ENCODE measurements around the gene DDHD1. TPM values are rescaled to one million over a fixed set of nuclear protein-coding genes. Genes with fewer than 3 reads are reported as not detected.

The DDHD1 gene
- total RNA-seq, 1 donor from 2014 or later: 59.8 TPM

DNA sequence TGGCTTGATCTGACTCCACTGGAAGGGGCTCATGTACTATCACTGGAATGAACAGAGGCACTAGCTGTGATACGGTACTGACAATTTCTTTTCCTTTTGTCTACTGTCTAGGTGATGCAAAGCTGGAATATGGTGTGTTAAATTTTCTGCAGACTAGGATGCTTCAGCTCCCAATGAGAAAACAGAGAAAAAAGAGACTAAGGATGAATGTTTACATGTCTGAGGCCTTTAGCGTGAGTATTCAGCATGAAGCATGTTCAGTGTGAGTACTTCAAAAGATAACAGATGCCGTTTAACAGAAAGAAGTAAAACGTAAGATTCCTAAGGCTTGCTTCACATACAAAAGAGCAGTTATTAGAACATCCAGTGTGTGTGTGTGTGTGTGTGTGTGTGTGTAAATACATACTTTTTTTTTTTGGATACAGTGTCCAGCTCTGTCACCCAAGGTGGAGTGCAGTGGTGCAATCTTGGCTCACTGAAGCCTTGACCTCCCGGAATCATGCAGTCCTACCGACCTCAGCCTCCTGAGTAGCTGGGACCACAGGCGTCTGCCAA is 110.0 kb downstream of the DDHD1 start:
- H3K9me3 Mint-ChIP-seq: peaks cover 4% of the 10 kb centered on the region
- ATAC-seq (ENCODE audit: low read depth): no peak
- no peaks in the 10 kb centered on the region for H3K4me1 Mint-ChIP-seq
- no peaks in the 10 kb centered on the region for H3K27me3 Mint-ChIP-seq
- DNase-seq: no peak
- ChIA-PET CTCF (no interaction called here), POLR2A (no interaction called here)
- H3K27ac Mint-ChIP-seq: no peak overlapping the region
- TF ChIP-seq, protein P1, sequence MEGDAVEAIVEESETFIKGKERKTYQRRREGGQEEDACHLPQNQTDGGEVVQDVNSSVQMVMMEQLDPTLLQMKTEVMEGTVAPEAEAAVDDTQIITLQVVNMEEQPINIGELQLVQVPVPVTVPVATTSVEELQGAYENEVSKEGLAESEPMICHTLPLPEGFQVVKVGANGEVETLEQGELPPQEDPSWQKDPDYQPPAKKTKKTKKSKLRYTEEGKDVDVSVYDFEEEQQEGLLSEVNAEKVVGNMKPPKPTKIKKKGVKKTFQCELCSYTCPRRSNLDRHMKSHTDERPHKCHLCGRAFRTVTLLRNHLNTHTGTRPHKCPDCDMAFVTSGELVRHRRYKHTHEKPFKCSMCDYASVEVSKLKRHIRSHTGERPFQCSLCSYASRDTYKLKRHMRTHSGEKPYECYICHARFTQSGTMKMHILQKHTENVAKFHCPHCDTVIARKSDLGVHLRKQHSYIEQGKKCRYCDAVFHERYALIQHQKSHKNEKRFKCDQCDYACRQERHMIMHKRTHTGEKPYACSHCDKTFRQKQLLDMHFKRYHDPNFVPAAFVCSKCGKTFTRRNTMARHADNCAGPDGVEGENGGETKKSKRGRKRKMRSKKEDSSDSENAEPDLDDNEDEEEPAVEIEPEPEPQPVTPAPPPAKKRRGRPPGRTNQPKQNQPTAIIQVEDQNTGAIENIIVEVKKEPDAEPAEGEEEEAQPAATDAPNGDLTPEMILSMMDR (IDR thresholded peaks at IDR 0.05): no peak
- intact Hi-C loops (cut with micrococcal nuclease): no loop called here
- peaks cover 66% of the 10 kb centered on the region for H3K36me3 Mint-ChIP-seq (ENCODE audit: low read depth)
- no peak overlapping the region for H3K4me3 Mint-ChIP-seq

DNA sequence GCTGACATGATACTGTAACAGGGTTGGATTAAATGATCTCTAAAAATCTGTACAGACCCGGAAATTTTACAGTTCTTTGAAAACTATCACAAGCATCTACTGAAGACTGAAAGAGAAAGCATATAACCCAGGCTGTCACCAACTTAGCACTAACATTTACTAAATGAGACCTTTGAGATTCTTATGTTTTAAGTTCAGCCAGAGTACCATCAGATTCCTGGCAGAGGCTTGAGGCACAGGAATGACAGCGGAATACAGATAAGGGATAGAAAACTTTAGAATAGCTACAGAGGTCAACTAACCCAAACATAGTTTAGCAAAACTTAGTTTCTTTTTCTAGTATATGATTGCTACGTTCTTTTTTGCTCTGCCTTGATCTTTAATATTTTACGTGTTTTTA is 110.6 kb downstream of the DDHD1 start:
- no peak for DNase-seq
- Mint-ChIP-seq H3K36me3 (ENCODE audit: low read depth) (peaks cover 70% of the 10 kb centered on the region), H3K27ac (no peak overlapping the region), H3K27me3 (no peaks in the 10 kb centered on the region), H3K4me1 (no peaks in the 10 kb centered on the region), H3K4me3 (no peak overlapping the region), H3K9me3 (peaks cover 4% of the 10 kb centered on the region)
- intact Hi-C loops (cut with micrococcal nuclease): no loop called here
- no peak for ATAC-seq (ENCODE audit: low read depth)
- POLR2A ChIA-PET: no interaction called here
- TF ChIP-seq, protein P1 (IDR thresholded peaks at IDR 0.05): no peak
- CTCF ChIA-PET: no interaction called here

DNA sequence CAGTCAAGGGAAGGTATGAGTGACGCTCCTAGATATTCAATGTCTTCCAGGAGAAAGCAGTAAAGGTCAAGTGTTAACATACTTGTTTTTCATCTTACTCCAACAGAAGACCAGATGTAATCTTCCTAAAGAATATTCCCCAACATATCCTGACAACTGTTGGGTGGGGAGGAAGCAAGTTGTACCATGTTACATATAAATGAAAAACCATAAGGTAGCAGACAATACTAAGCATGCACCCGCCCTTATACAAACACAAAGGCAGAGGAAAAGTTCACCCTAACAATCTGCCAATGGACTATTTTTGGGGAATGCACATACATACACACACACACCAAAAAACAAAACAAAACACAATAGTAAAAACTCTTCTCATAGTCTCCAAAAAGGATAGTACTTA is 112.1 kb downstream of the DDHD1 start:
- POLR2A ChIA-PET: no interaction called here
- H3K36me3 Mint-ChIP-seq (ENCODE audit: low read depth): peaks cover 70% of the 10 kb centered on the region
- CTCF ChIA-PET: interaction anchor here (0.6 kb wide), 1 partner anchor 13 kb away, joined by 4 read pairs; no protein-coding TSS in a partner anchor
- TF ChIP-seq, protein P1 (IDR thresholded peaks at IDR 0.05): no peak
- ATAC-seq (ENCODE audit: low read depth) (no peak), DNase-seq (no peak)
- intact Hi-C loops (cut with micrococcal nuclease): no loop called here
- no peak overlapping the region for H3K4me3 Mint-ChIP-seq
- peaks cover 4% of the 10 kb centered on the region for H3K9me3 Mint-ChIP-seq
- no peaks in the 10 kb centered on the region for H3K27me3 Mint-ChIP-seq
- no peaks in the 10 kb centered on the region for H3K4me1 Mint-ChIP-seq
- no peak overlapping the region for H3K27ac Mint-ChIP-seq

DNA sequence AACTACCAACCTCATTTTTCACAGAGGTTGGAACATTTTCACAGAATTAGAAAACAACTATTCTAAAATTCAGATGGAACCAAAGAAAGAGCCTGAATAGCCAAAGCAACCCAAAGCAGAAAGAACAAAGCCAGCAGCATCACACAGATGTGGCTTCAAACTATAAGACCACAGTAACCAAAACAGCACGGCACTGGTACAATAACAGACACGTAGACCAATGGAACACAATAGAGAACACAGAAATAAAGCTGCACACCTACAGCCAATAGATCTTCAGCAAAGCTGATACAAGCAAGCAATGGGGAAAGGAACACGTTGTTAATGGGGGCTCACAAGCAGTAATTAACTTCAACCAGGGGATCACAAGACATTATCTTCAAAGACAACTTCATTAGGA is 114.5 kb downstream of the DDHD1 start:
- ATAC-seq (ENCODE audit: low read depth): no peak
- Mint-ChIP-seq H3K4me3 (no peak overlapping the region), H3K27ac (no peak overlapping the region), H3K9me3 (peaks cover 4% of the 10 kb centered on the region), H3K36me3 (ENCODE audit: low read depth) (peaks cover 78% of the 10 kb centered on the region), H3K27me3 (no peaks in the 10 kb centered on the region), H3K4me1 (no peaks in the 10 kb centered on the region)
- TF ChIP-seq, protein P1 (IDR thresholded peaks at IDR 0.05): no peak
- ChIA-PET CTCF (no interaction called here), POLR2A (no interaction called here)
- intact Hi-C loops (cut with micrococcal nuclease): no loop called here
- DNase-seq: no peak

DNA sequence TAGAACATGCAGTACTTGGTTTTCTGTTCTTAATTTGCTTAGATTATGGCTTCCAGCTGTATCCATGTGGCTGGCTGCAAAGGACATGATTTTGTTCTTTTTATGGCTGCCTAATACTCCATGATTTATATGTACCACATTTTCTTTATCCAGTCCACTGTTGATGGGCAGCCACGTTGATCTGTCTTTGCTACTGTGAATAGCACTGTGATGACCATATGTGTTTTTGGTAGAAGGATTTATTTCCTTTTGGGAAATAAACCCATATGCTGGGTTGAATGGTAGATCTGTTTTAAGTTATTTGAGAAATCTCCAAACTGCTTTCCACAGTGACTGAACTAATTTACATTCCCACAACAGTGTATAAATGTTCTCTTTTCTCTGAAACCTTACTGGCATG is 116.1 kb downstream of the DDHD1 start:
- H3K4me3 Mint-ChIP-seq: no peak overlapping the region
- H3K27ac Mint-ChIP-seq: no peak overlapping the region
- peaks cover 69% of the 10 kb centered on the region for H3K36me3 Mint-ChIP-seq (ENCODE audit: low read depth)
- peaks cover 4% of the 10 kb centered on the region for H3K9me3 Mint-ChIP-seq
- ATAC-seq (ENCODE audit: low read depth) (no peak), DNase-seq (no peak)
- ChIA-PET POLR2A (interaction anchor here (0.6 kb wide), 1 partner anchor 12 kb away, joined by 5 read pairs; no protein-coding TSS in a partner anchor), CTCF (interaction anchor here (1.4 kb wide), 1 partner anchor 10 kb away, joined by 4 read pairs; no protein-coding TSS in a partner anchor)
- intact Hi-C loops (cut with micrococcal nuclease): no loop called here
- H3K27me3 Mint-ChIP-seq: no peaks in the 10 kb centered on the region
- TF ChIP-seq, protein P1 (IDR thresholded peaks at IDR 0.05): no peak
- H3K4me1 Mint-ChIP-seq: no peaks in the 10 kb centered on the region
